ENCODE results near the gene ELOB. TPM values are rescaled to one million over a fixed set of nuclear protein-coding genes. Genes with fewer than 3 reads are reported as not detected.
A peak's percentile ranks its signal among the peaks of the same experiment; 100 is the strongest.

ELOB gene
- total RNA-seq, 1 experiment from 2014 or later = 175 TPM

GRCh38 chr16:2768403-2769089 is 8.5 kb downstream of the ELOB start:
- BruUV-seq (replicated peaks) = no TSS peak
- no peak for TF ChIP-seq CTCF (IDR thresholded peaks at IDR 0.05; ENCODE audit: insufficient read depth in 1 of 2, low read depth in 1 of 2, low read length in 1 of 2, severe bottlenecking in 1 of 2, unreplicated experiment in 1 of 2)
- Histone ChIP-seq H3K9me3 (no peaks in the 10 kb centered on the region), H3K4me1 (no peaks in the 10 kb centered on the region), H3K36me3 (ENCODE audit: control insufficient read depth, insufficient read depth, low read length) (peaks cover 19% of the 10 kb centered on the region), H3K4me3 (ENCODE audit: low read depth, low read length) (no peak overlapping the region), H3K27me3 (replicated peaks; ENCODE audit: control insufficient read depth, insufficient read depth, low read length) (no peaks in the 10 kb centered on the region)
- POLR2A ChIA-PET = interaction anchor here (1.1 kb wide), 1 partner anchor 8 kb away, joined by 4 read pairs; the partner anchor contains the start of gene ELOB
- DNase-seq = peak in 1 of 2 experiments; percentile 16
- CTCF ChIA-PET = interaction anchor here (0.5 kb wide), 1 partner anchor 836 kb away, joined by 6 read pairs; no protein-coding TSS in a partner anchor
- intact Hi-C loops (cut with micrococcal nuclease; ENCODE audit: unreplicated experiment) = no loop called here
- Mint-ChIP-seq H3K4me1 (ENCODE audit: low read depth, unreplicated experiment) (peaks cover 28% of the 10 kb centered on the region), H3K4me3 (ENCODE audit: unreplicated experiment) (no peak overlapping the region), H3K27ac (ENCODE audit: unreplicated experiment) (no peak overlapping the region), H3K9me3 (ENCODE audit: unreplicated experiment) (no peaks in the 10 kb centered on the region), H3K27me3 (ENCODE audit: insufficient read depth, unreplicated experiment) (no peaks in the 10 kb centered on the region), H3K36me3 (ENCODE audit: insufficient read depth, unreplicated experiment) (peaks cover 100% of the 10 kb centered on the region)

GRCh38 chr16:2767891-2768290 is 9.2 kb downstream of the ELOB start:
- CTCF ChIA-PET = no interaction called here
- no TSS peak for BruUV-seq (replicated peaks)
- H3K27me3 ChIP-seq (replicated peaks; ENCODE audit: control insufficient read depth, insufficient read depth, low read length) = no peaks in the 10 kb centered on the region
- intact Hi-C loops (cut with micrococcal nuclease; ENCODE audit: unreplicated experiment) = no loop called here
- Mint-ChIP-seq H3K27ac (ENCODE audit: unreplicated experiment) (peak overlapping the region; percentile 20), H3K4me1 (ENCODE audit: low read depth, unreplicated experiment) (peaks cover 26% of the 10 kb centered on the region), H3K4me3 (ENCODE audit: unreplicated experiment) (no peak overlapping the region), H3K9me3 (ENCODE audit: unreplicated experiment) (no peaks in the 10 kb centered on the region), H3K36me3 (ENCODE audit: insufficient read depth, unreplicated experiment) (peaks cover 100% of the 10 kb centered on the region), H3K27me3 (ENCODE audit: insufficient read depth, unreplicated experiment) (no peaks in the 10 kb centered on the region)
- no peaks in the 10 kb centered on the region for H3K9me3 ChIP-seq
- H3K36me3 ChIP-seq (ENCODE audit: control insufficient read depth, insufficient read depth, low read length) = peaks cover 23% of the 10 kb centered on the region
- POLR2A ChIA-PET = interaction anchor here (1.1 kb wide), 1 partner anchor 9 kb away, joined by 4 read pairs; the partner anchor contains the start of gene ELOB
- no peak for TF ChIP-seq CTCF (IDR thresholded peaks at IDR 0.05; ENCODE audit: insufficient read depth in 1 of 2, low read depth in 1 of 2, low read length in 1 of 2, severe bottlenecking in 1 of 2, unreplicated experiment in 1 of 2)
- DNase-seq = no peak
- no peaks in the 10 kb centered on the region for H3K4me1 ChIP-seq
- no peak overlapping the region for H3K4me3 ChIP-seq (ENCODE audit: low read depth, low read length)

- peak overlapping the region; percentile 20 for H3K27ac Mint-ChIP-seq (ENCODE audit: unreplicated experiment)
- TF ChIP-seq CTCF (IDR thresholded peaks at IDR 0.05; ENCODE audit: insufficient read depth in 1 of 2, low read depth in 1 of 2, low read length in 1 of 2, severe bottlenecking in 1 of 2, unreplicated experiment in 1 of 2) = no peak
- peaks cover 22% of the 10 kb centered on the region for H3K4me1 Mint-ChIP-seq (ENCODE audit: low read depth, unreplicated experiment)
- Histone ChIP-seq H3K36me3 (ENCODE audit: control insufficient read depth, insufficient read depth, low read length) (peaks cover 23% of the 10 kb centered on the region), H3K9me3 (no peaks in the 10 kb centered on the region), H3K4me3 (ENCODE audit: low read depth, low read length) (no peak overlapping the region), H3K27me3 (replicated peaks; ENCODE audit: control insufficient read depth, insufficient read depth, low read length) (no peaks in the 10 kb centered on the region), H3K4me1 (no peaks in the 10 kb centered on the region)
- no peak overlapping the region for H3K4me3 Mint-ChIP-seq (ENCODE audit: unreplicated experiment)
- H3K9me3 Mint-ChIP-seq (ENCODE audit: unreplicated experiment) = no peaks in the 10 kb centered on the region
- no TSS peak for BruUV-seq (replicated peaks)
- H3K36me3 Mint-ChIP-seq (ENCODE audit: insufficient read depth, unreplicated experiment) = peaks cover 100% of the 10 kb centered on the region
- ChIA-PET POLR2A (no interaction called here), CTCF (no interaction called here)
- intact Hi-C loops (cut with micrococcal nuclease; ENCODE audit: unreplicated experiment) = no loop called here
- no peaks in the 10 kb centered on the region for H3K27me3 Mint-ChIP-seq (ENCODE audit: insufficient read depth, unreplicated experiment)
- DNase-seq = no peak
Measured at GRCh38 chr16:2767140-2767731, 9.8 kb downstream of the ELOB start.
